ENCODE data around the gene OOEP.

GRCh38 chr6:73339340-73339739, 30.4 kb downstream of the OOEP start:
- TF ChIP-seq REST (IDR thresholded peaks at IDR 0.05; ENCODE audit: low read depth) (no peak), POLR2A (IDR thresholded peaks at IDR 0.05; ENCODE audit: borderline replicate concordance, extremely low read depth, insufficient read depth, insufficient read length) (no peak), CEBPB (IDR thresholded peaks at IDR 0.05; ENCODE audit: low read depth) (no peak), CTCF (IDR thresholded peaks at IDR 0.05 in 2 of 3, conservative IDR thresholded peaks at IDR 0.05 in 1 of 3; ENCODE audit: borderline replicate concordance in 1 of 3, insufficient read depth in 1 of 3, low read depth in 2 of 3, low read length in 2 of 3) (no peak), JUND (IDR thresholded peaks at IDR 0.05) (no peak), EZH2 (IDR thresholded peaks at IDR 0.05) (no peak), ATF3 (IDR thresholded peaks at IDR 0.05) (no peak)
